ENCODE measurements around the gene HELZ. TPM values are rescaled to one million over a fixed set of nuclear protein-coding genes. Genes with fewer than 3 reads are reported as not detected.
"Not testable (repeated sequence)": the region's sequence is repeated elsewhere in the genome, so short reads cannot be mapped to it uniquely, and the experiment has no call there.

HELZ gene
- total and polyA plus RNA-seq, 4 donors: 2.8 to 75.7 (median 25.5) TPM

- Histone ChIP-seq H3K36me3 (ENCODE audit: control insufficient read depth in 1 of 2, insufficient read depth in 2 of 2, low read length in 1 of 2) (no peaks in the 10 kb centered on the region), H3K4me3 (ENCODE audit: low read length in 2 of 2) (no peak overlapping the region), H3K27ac (ENCODE audit: low read depth in 1 of 2, low read length in 2 of 2) (no peak overlapping the region), H3K27me3 (ENCODE audit: control insufficient read depth in 1 of 2, insufficient read depth in 2 of 2, low read length in 1 of 2) (no peaks in the 10 kb centered on the region), H3K4me1 (ENCODE audit: control insufficient read depth in 1 of 2, insufficient read depth in 2 of 2, low read length in 2 of 2) (no peaks in the 10 kb centered on the region), H3K9me3 (ENCODE audit: control insufficient read depth, low read length) (peaks cover 2% of the 10 kb centered on the region)
- DNase-seq: no peak
- no peak for ATAC-seq (ENCODE audit: low FRiP score)
- intact Hi-C loops (cut with DNase I): no loop called here
- WGBS, 2 donors: 75 to 85% methylated on average over 1 of the region's 1 CpG
Measured at GRCh38 chr17:67047382-67047781, 197.6 kb downstream of the HELZ start.

DNA sequence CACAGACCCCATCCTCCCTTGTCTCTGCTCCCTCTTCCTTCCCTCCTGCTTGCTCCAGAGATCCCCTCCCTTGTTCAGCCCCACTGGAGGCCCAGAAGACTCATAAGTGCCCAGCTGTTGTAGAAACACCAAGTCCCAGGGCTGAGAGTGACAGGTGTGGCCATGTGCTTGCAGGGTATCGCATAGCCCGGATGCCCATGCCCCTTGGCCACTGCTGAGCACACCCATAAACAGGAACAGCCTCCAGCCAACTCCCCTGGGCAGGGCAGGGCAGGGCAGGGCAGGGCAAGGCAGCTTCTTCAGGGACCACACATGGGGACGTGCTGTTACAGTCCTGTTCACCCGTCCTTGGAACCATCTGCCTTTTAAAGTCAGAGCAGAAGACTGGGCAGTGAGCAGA, 198.6 kb downstream of the HELZ start:
- Histone ChIP-seq H3K4me1 (ENCODE audit: control insufficient read depth in 1 of 2, insufficient read depth in 2 of 2, low read length in 2 of 2) (no peaks in the 10 kb centered on the region), H3K4me3 (ENCODE audit: low read length in 2 of 2) (no peak overlapping the region), H3K36me3 (ENCODE audit: control insufficient read depth in 1 of 2, insufficient read depth in 2 of 2, low read length in 1 of 2) (no peaks in the 10 kb centered on the region), H3K9me3 (ENCODE audit: control insufficient read depth, low read length) (peaks cover 2% of the 10 kb centered on the region), H3K27me3 (ENCODE audit: control insufficient read depth in 1 of 2, insufficient read depth in 2 of 2, low read length in 1 of 2) (no peaks in the 10 kb centered on the region), H3K27ac (ENCODE audit: low read depth in 1 of 2, low read length in 2 of 2) (no peak overlapping the region)
- intact Hi-C loops (cut with DNase I): no loop called here
- DNase-seq (no peak), ATAC-seq (ENCODE audit: low FRiP score) (no peak)
- WGBS, 2 donors: 72 to 79% methylated on average over 4 of the region's 4 CpGs

DNA sequence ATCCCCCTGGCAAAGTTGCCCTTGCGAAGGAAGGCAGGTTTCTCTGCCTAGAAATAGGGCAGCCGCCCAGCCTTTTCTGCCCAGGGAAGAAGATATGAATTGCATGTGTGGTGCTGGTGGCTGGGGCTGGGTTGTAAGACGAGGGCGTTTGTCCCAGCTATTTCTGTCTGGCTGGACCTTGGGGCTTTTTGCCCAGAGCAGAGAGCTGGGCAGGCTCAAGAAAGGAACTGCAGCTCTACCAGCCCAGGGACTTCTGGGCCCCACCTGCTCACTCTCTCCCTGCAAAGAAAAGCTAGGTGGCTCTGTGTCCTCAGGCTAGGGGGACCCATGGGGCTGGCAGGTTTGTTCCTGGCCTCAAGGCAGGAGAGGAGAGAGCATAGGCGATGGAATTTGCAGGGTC, 200.1 kb downstream of the HELZ start:
- Histone ChIP-seq H3K36me3 (ENCODE audit: control insufficient read depth in 1 of 2, insufficient read depth in 2 of 2, low read length in 1 of 2) (no peaks in the 10 kb centered on the region), H3K27ac (ENCODE audit: low read depth in 1 of 2, low read length in 2 of 2) (no peak overlapping the region), H3K4me1 (ENCODE audit: control insufficient read depth in 1 of 2, insufficient read depth in 2 of 2, low read length in 2 of 2) (no peaks in the 10 kb centered on the region), H3K27me3 (ENCODE audit: control insufficient read depth in 1 of 2, insufficient read depth in 2 of 2, low read length in 1 of 2) (no peaks in the 10 kb centered on the region), H3K4me3 (ENCODE audit: low read length in 2 of 2) (no peak overlapping the region), H3K9me3 (ENCODE audit: control insufficient read depth, low read length) (peaks cover 2% of the 10 kb centered on the region)
- 64 to 68% methylated on average over 5 of the region's 5 CpGs for WGBS, 2 donors
- no peak for DNase-seq
- ATAC-seq (ENCODE audit: low FRiP score): no peak
- intact Hi-C loops (cut with DNase I): no loop called here

DNA sequence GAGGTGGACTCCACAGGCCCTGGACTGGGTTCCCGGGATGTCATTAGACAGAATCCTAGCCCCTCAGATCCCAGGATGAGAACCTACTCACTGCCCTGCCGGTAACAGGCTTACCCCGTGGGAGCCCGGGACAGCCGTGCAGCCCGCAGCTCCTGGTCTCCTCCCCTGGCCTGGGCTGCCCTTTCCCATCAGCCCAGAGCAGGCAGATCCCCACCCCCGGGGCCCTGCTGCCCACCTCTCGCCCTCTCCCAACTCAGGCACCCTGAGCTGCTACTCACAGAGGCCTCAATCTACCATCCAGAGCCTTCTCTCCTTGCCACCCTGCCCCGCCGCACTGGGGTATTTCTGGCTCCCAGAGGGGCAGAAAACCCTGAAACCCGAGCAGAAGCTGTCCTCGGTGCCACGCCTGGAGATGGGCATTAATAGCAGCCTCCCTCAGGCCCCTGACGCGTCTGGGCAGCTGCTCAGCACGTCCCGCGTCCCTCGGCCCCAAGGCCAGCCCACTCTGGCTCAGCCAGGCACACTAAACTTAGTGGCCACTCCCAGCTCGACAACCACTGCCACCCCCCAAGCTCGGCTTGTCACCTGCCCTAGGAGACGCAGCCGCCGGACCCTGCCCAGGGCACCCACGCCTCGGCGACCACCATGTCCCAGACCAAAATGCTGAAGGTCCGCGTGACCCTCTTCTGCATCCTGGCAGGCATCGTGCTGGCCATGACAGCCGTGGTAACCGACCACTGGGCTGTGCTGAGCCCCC, 200.8 kb downstream of the HELZ start, which contains the start of gene CACNG1:
CACNG1 (plus strand) TSS at position 539 of the 757 bp plus-strand sequence; CDS start at position 646, 107 bp downstream.
- Histone ChIP-seq H3K4me3 (ENCODE audit: low read length in 2 of 2) (no peak within 1 kb of the TSS), H3K9me3 (ENCODE audit: control insufficient read depth, low read length) (peaks cover 2% of the 10 kb centered on the region), H3K36me3 (ENCODE audit: control insufficient read depth in 1 of 2, insufficient read depth in 2 of 2, low read length in 1 of 2) (no peaks in the 10 kb centered on the region), H3K27ac (ENCODE audit: low read depth in 1 of 2, low read length in 2 of 2) (no peak within 1 kb of the TSS), H3K4me1 (ENCODE audit: control insufficient read depth in 1 of 2, insufficient read depth in 2 of 2, low read length in 2 of 2) (no peaks in the 10 kb centered on the region), H3K27me3 (ENCODE audit: control insufficient read depth in 1 of 2, insufficient read depth in 2 of 2, low read length in 1 of 2) (no peaks in the 10 kb centered on the region)
- ATAC-seq (ENCODE audit: low FRiP score) (no peak), DNase-seq (no peak)
- WGBS, 2 donors: 82 to 84% methylated on average over 32 of the region's 32 CpGs
- intact Hi-C loops (cut with DNase I): no loop called here

GRCh38 chr17:67043283-67043682, 201.7 kb downstream of the HELZ start:
- Histone ChIP-seq H3K4me1 (ENCODE audit: control insufficient read depth in 1 of 2, insufficient read depth in 2 of 2, low read length in 2 of 2) (no peaks in the 10 kb centered on the region), H3K9me3 (ENCODE audit: control insufficient read depth, low read length) (peaks cover 2% of the 10 kb centered on the region), H3K27me3 (ENCODE audit: control insufficient read depth in 1 of 2, insufficient read depth in 2 of 2, low read length in 1 of 2) (no peaks in the 10 kb centered on the region), H3K36me3 (ENCODE audit: control insufficient read depth in 1 of 2, insufficient read depth in 2 of 2, low read length in 1 of 2) (no peaks in the 10 kb centered on the region), H3K4me3 (ENCODE audit: low read length in 2 of 2) (no peak overlapping the region), H3K27ac (ENCODE audit: low read depth in 1 of 2, low read length in 2 of 2) (no peak overlapping the region)
- no peak for DNase-seq
- intact Hi-C loops (cut with DNase I): no loop called here
- WGBS, 2 donors: 90% methylated on average over 12 of the region's 12 CpGs
- no peak for ATAC-seq (ENCODE audit: low FRiP score)

DNA sequence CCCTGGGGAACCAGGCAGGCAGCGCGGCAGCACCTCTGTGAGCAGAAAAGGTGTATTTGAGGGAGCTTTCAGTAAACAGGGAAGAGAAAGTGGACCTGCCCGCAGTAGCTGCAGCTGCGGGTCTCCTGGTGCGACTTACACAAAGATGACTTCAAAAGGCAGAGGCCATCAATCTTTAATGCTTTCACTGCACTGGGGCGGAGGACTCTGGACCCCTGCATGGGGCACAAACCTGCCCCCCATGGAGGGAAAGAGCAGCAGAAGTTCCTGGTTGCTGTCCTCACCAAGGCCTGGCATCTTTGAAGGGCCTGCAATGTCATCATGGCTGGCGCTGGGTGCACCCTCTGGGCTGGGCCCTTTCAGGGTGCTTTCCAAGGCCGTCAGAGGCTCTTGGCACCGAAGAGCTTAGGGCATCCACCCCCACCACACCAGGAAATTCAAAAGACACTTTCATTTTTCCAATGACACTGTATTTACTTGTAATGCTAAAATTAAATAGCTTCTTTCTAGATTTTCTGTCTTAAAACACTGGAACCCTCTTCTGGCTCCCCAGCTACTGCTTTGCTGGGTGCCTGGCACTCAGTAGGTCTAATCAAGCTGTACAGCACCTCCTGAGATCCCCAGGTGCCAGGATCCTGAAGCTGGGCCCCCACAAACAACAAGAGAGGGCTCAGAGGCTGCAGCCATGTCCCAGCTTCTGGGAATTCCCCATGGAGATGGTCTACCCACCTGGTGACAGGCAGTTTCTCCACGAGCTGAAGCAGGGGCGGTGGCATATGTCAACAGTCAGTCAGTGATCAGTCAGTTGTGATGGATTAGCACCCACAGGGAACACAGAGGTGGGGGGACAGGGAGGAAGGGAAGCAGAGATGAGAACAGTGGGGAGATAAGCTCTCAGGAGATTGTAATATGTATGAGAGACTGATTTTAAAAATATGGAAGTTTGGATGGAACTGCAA, 202.8 kb downstream of the HELZ start:
- no peaks in the 10 kb centered on the region for H3K27me3 ChIP-seq (ENCODE audit: control insufficient read depth in 1 of 2, insufficient read depth in 2 of 2, low read length in 1 of 2)
- no peak overlapping the region for H3K27ac ChIP-seq (ENCODE audit: low read depth in 1 of 2, low read length in 2 of 2)
- 68 to 70% methylated on average over 11 of the region's 11 CpGs for WGBS, 2 donors
- intact Hi-C loops (cut with DNase I): no loop called here
- no peaks in the 10 kb centered on the region for H3K36me3 ChIP-seq (ENCODE audit: control insufficient read depth in 1 of 2, insufficient read depth in 2 of 2, low read length in 1 of 2)
- H3K4me1 ChIP-seq (ENCODE audit: control insufficient read depth in 1 of 2, insufficient read depth in 2 of 2, low read length in 2 of 2): no peaks in the 10 kb centered on the region
- H3K9me3 ChIP-seq (ENCODE audit: control insufficient read depth, low read length): no peaks in the 10 kb centered on the region
- DNase-seq (no peak), ATAC-seq (ENCODE audit: low FRiP score) (no peak)
- H3K4me3 ChIP-seq (ENCODE audit: low read length in 2 of 2): no peak overlapping the region

GRCh38 chr17:67041531-67041930, 203.5 kb downstream of the HELZ start:
- Histone ChIP-seq H3K36me3 (ENCODE audit: control insufficient read depth in 1 of 2, insufficient read depth in 2 of 2, low read length in 1 of 2) (no peaks in the 10 kb centered on the region), H3K9me3 (ENCODE audit: control insufficient read depth, low read length) (no peaks in the 10 kb centered on the region), H3K4me3 (ENCODE audit: low read length in 2 of 2) (no peak overlapping the region), H3K4me1 (ENCODE audit: control insufficient read depth in 1 of 2, insufficient read depth in 2 of 2, low read length in 2 of 2) (no peaks in the 10 kb centered on the region), H3K27ac (ENCODE audit: low read depth in 1 of 2, low read length in 2 of 2) (no peak overlapping the region), H3K27me3 (ENCODE audit: control insufficient read depth in 1 of 2, insufficient read depth in 2 of 2, low read length in 1 of 2) (no peaks in the 10 kb centered on the region)
- ATAC-seq (ENCODE audit: low FRiP score) (no peak), DNase-seq (no peak)
- 86 to 91% methylated on average over 7 of the region's 7 CpGs for WGBS, 2 donors
- intact Hi-C loops (cut with DNase I): no loop called here

DNA sequence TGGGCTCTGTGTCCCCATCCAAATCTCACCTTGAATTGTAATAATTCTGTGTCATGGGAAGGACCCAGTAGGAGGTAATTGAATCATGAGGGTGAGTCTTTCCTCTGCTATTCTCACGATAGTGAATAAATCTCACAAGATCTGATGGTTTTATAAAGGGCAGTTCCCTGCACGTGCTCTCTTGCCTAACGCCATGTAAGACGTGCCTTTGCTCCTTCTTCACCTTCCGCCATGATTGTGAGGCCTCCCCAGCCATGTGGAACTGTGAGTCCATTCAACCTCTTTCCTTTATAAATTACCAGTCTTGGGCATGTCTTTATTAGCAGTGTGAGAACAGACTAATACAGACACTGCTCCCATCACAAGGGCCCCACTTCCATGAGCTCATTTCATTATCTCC, 203.9 kb downstream of the HELZ start:
- H3K36me3 ChIP-seq (ENCODE audit: control insufficient read depth in 1 of 2, insufficient read depth in 2 of 2, low read length in 1 of 2); ATAC-seq (ENCODE audit: low FRiP score); H3K4me1 ChIP-seq (ENCODE audit: control insufficient read depth in 1 of 2, insufficient read depth in 2 of 2, low read length in 2 of 2); intact Hi-C loops (cut with DNase I); DNase-seq; H3K4me3 ChIP-seq (ENCODE audit: low read length in 2 of 2); H3K9me3 ChIP-seq (ENCODE audit: control insufficient read depth, low read length); H3K27ac ChIP-seq (ENCODE audit: low read depth in 1 of 2, low read length in 2 of 2); H3K27me3 ChIP-seq (ENCODE audit: control insufficient read depth in 1 of 2, insufficient read depth in 2 of 2, low read length in 1 of 2): not testable (repeated sequence)
- WGBS, 2 donors: 96% methylated on average over 5 of the region's 5 CpGs

All from aorta (tissue), 5 donors.